SK-N-SH (cell line): ENCODE data around the gene CPNE4. TPM values are rescaled to one million over a fixed set of nuclear protein-coding genes. Genes with fewer than 3 reads are reported as not detected.

Experiments used
- CTCF ChIA-PET: fragments of 300-600, 350-600 bp; formaldehyde crosslinking; extraction: SDS; loops from one replicate; lab custom pipeline; 2021; lab: Yijun Ruan, JAX
- POLR2A ChIA-PET: fragments of 350-600 bp; sonication (Branson Sonifier 250); formaldehyde crosslinking; extraction: SDS; loops from one replicate; lab custom pipeline; 2020; ENCODE audit warnings: antibody characterized with exemption, inconsistent platforms; lab: Yijun Ruan, JAX
- DNase-seq: peaks from one replicate; pipeline ENCODE4 v3.0.0; 2012
- H2AFZ ChIP-seq: fragments of 200-600 bp; sonication (generic); 2 replicates; pipeline ENCODE4 v1.8.1; 2016; ENCODE audit warnings: antibody characterized with exemption, mild to moderate bottlenecking, low read depth
- H3F3A ChIP-seq: fragments of 200-600 bp; sonication (generic); replicated peaks from 2 replicates; pipeline ENCODE3; 2016; ENCODE audit warnings: antibody characterized with exemption, mild to moderate bottlenecking; ENCODE audit not compliant: insufficient read depth
- H3K27ac ChIP-seq, 2 experiments: fragments of 200-500 bp in 1 of 2; fragments of 200-600 bp in 1 of 2; sonication (Bioruptor generic) in 1 of 2; sonication (generic), shearing (Covaris generic) in 1 of 2; 2 replicates each; pipeline versions ENCODE4 v1.5.1 to v1.6.1; 2014 to 2016; ENCODE audit warnings: low read depth in 2 of 2, inconsistent platforms in 1 of 2, low read length in 1 of 2, mild to moderate bottlenecking in 1 of 2, mixed read lengths in 1 of 2
- H3K27me3 ChIP-seq: fragments of 200-600 bp; sonication (generic), shearing (Covaris generic); 2 replicates; pipeline ENCODE4 v1.6.1; 2016; ENCODE audit warnings: mixed run types; ENCODE audit not compliant: insufficient read depth
- H3K36me3 ChIP-seq, 2 experiments: fragments of 200-500 bp in 1 of 2; fragments of 200-600 bp in 1 of 2; sonication (Bioruptor generic) in 1 of 2; sonication (generic) in 1 of 2; replicated peaks in 1 of 2; 2 replicates each; pipeline versions ENCODE3 to v1.5.1; 2014 to 2016; ENCODE audit warnings: low read length in 1 of 2, mild to moderate bottlenecking in 1 of 2; ENCODE audit not compliant: insufficient read depth in 2 of 2, control insufficient read depth in 1 of 2
- H3K4me1 ChIP-seq, 2 experiments: fragments of 200-500 bp in 1 of 2; fragments of 200-600 bp in 1 of 2; sonication (Bioruptor generic) in 1 of 2; sonication (generic), shearing (Covaris generic) in 1 of 2; 2 replicates each; pipeline versions ENCODE4 v1.5.1 to v1.6.1; 2014 to 2016; ENCODE audit warnings: low read depth in 1 of 2, low read length in 1 of 2, mixed run types in 1 of 2; ENCODE audit not compliant: insufficient read depth in 2 of 2, control insufficient read depth in 1 of 2
- H3K4me2 ChIP-seq: fragments of 200-600 bp; sonication (generic), shearing (Covaris generic); 2 replicates; pipeline ENCODE4 v1.6.1; 2017; ENCODE audit warnings: mixed run types
- H3K4me3 ChIP-seq, 2 experiments: fragments of 200-500 bp in 1 of 2; fragments of 200-600 bp in 1 of 2; sonication (Bioruptor generic) in 1 of 2; sonication (generic), shearing (Covaris generic) in 1 of 2; 2 replicates each; pipeline versions ENCODE4 v1.5.1 to v1.8.1; 2014 to 2016; ENCODE audit warnings: low read depth in 2 of 2, inconsistent platforms in 1 of 2, low read length in 1 of 2, mild to moderate bottlenecking in 1 of 2, mixed read lengths in 1 of 2, moderate library complexity in 1 of 2
- H3K79me2 ChIP-seq: fragments of 200-600 bp; sonication (generic); 2 replicates; pipeline ENCODE4 v1.8.1; 2017; ENCODE audit warnings: mild to moderate bottlenecking; ENCODE audit not compliant: insufficient read depth
- H3K9ac ChIP-seq: fragments of 200-600 bp; sonication (generic); 2 replicates; pipeline ENCODE4 v1.6.1; 2017; ENCODE audit warnings: mixed run types
- H3K9me2 ChIP-seq: fragments of 200-600 bp; sonication (generic); 2 replicates; pipeline ENCODE4 v1.6.1; 2017; ENCODE audit warnings: mixed run types
- H3K9me3 ChIP-seq: fragments of 200-600 bp; sonication (generic); 2 replicates; pipeline ENCODE4 v1.6.1; 2017; ENCODE audit warnings: mixed run types, mild to moderate bottlenecking, moderate library complexity
- H4K20me1 ChIP-seq: fragments of 200-600 bp; sonication (generic); 2 replicates; pipeline ENCODE4 v1.6.1; 2017; ENCODE audit warnings: mild to moderate bottlenecking, mixed run types; ENCODE audit not compliant: insufficient read depth
- CHD2 ChIP-seq: fragments of 150-350 bp; IDR thresholded peaks from 2 replicates; pipeline ENCODE4 v1.6.1; 2018; ENCODE audit warnings: low read length; ENCODE audit not compliant: partially characterized antibody
- EP300 ChIP-seq, 2 experiments: IDR thresholded peaks; 2 replicates each; pipeline versions ENCODE4 v1.4.0 to v1.6.1; 2012; ENCODE audit warnings: borderline replicate concordance in 1 of 2, low read depth in 1 of 2, low read length in 1 of 2
- EZH2phosphoT487 ChIP-seq: fragments of 200-600 bp; sonication (generic); IDR thresholded peaks from 2 replicates; pipeline ENCODE4 v1.6.1; 2017; ENCODE audit warnings: low read depth, mixed run types, mild to moderate bottlenecking, antibody characterized with exemption, moderate library complexity, borderline replicate concordance
- FOXJ3 ChIP-seq: sonication (generic); formaldehyde crosslinking; IDR thresholded peaks from 2 replicates; pipeline ENCODE4 v1.5.1; 2020; ENCODE audit warnings: mild to moderate bottlenecking, missing genetic modification reagents
- FOXM1 ChIP-seq: IDR thresholded peaks from 2 replicates; pipeline ENCODE4 v1.4.0; 2012; ENCODE audit warnings: low read depth, mild to moderate bottlenecking
- GATA2 ChIP-seq: sonication (generic); formaldehyde crosslinking; IDR thresholded peaks from 2 replicates; pipeline ENCODE4 v1.5.0; 2020; ENCODE audit warnings: mild to moderate bottlenecking, missing genetic modification reagents
- JUND ChIP-seq: IDR thresholded peaks from 2 replicates; pipeline ENCODE4 v1.4.0; 2012
- MEF2A ChIP-seq: IDR thresholded peaks from 2 replicates; pipeline ENCODE4 v1.4.0; 2012; ENCODE audit warnings: low read depth, borderline replicate concordance
- MXI1 ChIP-seq: IDR thresholded peaks from 2 replicates; pipeline ENCODE4 v1.6.1; 2012; ENCODE audit warnings: mild to moderate bottlenecking, low read depth, low read length, improper control_type of control experiment
- NFIC ChIP-seq: IDR thresholded peaks from 2 replicates; pipeline ENCODE4 v1.4.0; 2012; ENCODE audit warnings: borderline replicate concordance
- NRF1 ChIP-seq: IDR thresholded peaks from 2 replicates; pipeline ENCODE4 v1.6.1; 2012; ENCODE audit warnings: low read depth, mild to moderate bottlenecking, low read length
- RAD21 ChIP-seq: IDR thresholded peaks from 2 replicates; pipeline ENCODE4 v1.6.1; 2012; ENCODE audit warnings: mild to moderate bottlenecking, low read length
- RCOR1 ChIP-seq: fragments of 150-350 bp; IDR thresholded peaks from 2 replicates; pipeline ENCODE4 v1.6.1; 2017; ENCODE audit warnings: antibody characterized with exemption, low read length
- RFX5 ChIP-seq: IDR thresholded peaks from 2 replicates; pipeline ENCODE4 v1.6.1; 2012; ENCODE audit warnings: mild to moderate bottlenecking, improper control_type of control experiment, low read length
- RXRA ChIP-seq: IDR thresholded peaks from 2 replicates; pipeline ENCODE4 v1.4.0; 2012; ENCODE audit warnings: low read depth, mild to moderate bottlenecking, borderline replicate concordance
- TCF12 ChIP-seq: IDR thresholded peaks from 2 replicates; pipeline ENCODE4 v1.4.0; 2012
- TEAD4 ChIP-seq: IDR thresholded peaks from 2 replicates; pipeline ENCODE4 v1.4.0; 2012; ENCODE audit warnings: mild to moderate bottlenecking, borderline replicate concordance; ENCODE audit not compliant: insufficient read depth
- USF1 ChIP-seq: IDR thresholded peaks from 2 replicates; pipeline ENCODE4 v1.4.0; 2012; ENCODE audit warnings: low read depth, borderline replicate concordance
- whole genome bisulfite sequencing: methylation state at CpG from one replicate; pipeline ENCODE4 v1.1.6; 2017; ENCODE audit warnings: low lambda C conversion rate; 5-methylcytosine and 5-hydroxymethylcytosine counted together
- polyA plus RNA-seq, 3 experiments: library from polyadenylated mRNA; depleted of rRNA; stranded (reverse); fragments of >200 nt; gene quantifications; 2 replicates each; pipeline ENCODE4 v1.2.3, GENCODE V29; 2012
- TF ChIP-seq, protein P1 (sequence below): fragments of 150-350 bp; IDR thresholded peaks from 2 replicates; pipeline ENCODE4 v1.6.1; 2016; ENCODE audit warnings: mild to moderate bottlenecking, low read depth, low read length

Gene CPNE4
- polyA plus RNA-seq, 1 of the 3 experiments (the other 2 are of a cell fraction) = not detected

GRCh38 chr3:131960324-131960723 lies 74.5 kb downstream of the CPNE4 start (continued):
- TF ChIP-seq RXRA (no peak), GATA2 (CRISPR knock-in tag) (no peak), USF1 (no peak)

- POLR2A ChIA-PET = no interaction called here
- no peak for DNase-seq
- no peaks in the 10 kb centered on the region for H3K9me2 ChIP-seq
- 40% methylated on average over 1 of the region's 1 CpG for whole genome bisulfite sequencing
- TF ChIP-seq FOXJ3 (CRISPR knock-in tag) (no peak), FOXM1 (no peak), JUND (no peak), MEF2A (no peak), NRF1 (no peak)
- no peaks in the 10 kb centered on the region for H3K27me3 ChIP-seq
- H3K27ac ChIP-seq = no peak overlapping the region
- H3K36me3 ChIP-seq = no peaks in the 10 kb centered on the region
- no peak overlapping the region for H2AFZ ChIP-seq
- no peaks in the 10 kb centered on the region for H3K4me1 ChIP-seq
- no peaks in the 10 kb centered on the region for H3K79me2 ChIP-seq
- no peaks in the 10 kb centered on the region for H3K9me3 ChIP-seq
- H3K4me3 ChIP-seq = no peak overlapping the region
- no peak overlapping the region for H3K4me2 ChIP-seq
- CTCF ChIA-PET = interaction anchor here (1.0 kb wide), 2 partner anchors 15 to 163 kb away, joined by 3 read pairs; no protein-coding TSS in a partner anchor
- H3K9ac ChIP-seq = no peak overlapping the region
- H3F3A ChIP-seq = no peaks in the 10 kb centered on the region
- no peaks in the 10 kb centered on the region for H4K20me1 ChIP-seq
Observed at GRCh38 chr3:131957980-131958379, 76.8 kb downstream of the CPNE4 start.

GRCh38 chr3:131957511-131957910 lies 77.3 kb downstream of the CPNE4 start:
- Histone ChIP-seq H3K4me1 (no peaks in the 10 kb centered on the region), H3K9me3 (no peaks in the 10 kb centered on the region), H3F3A (no peaks in the 10 kb centered on the region), H3K9me2 (no peaks in the 10 kb centered on the region), H2AFZ (no peak overlapping the region), H4K20me1 (no peaks in the 10 kb centered on the region), H3K9ac (no peak overlapping the region), H3K79me2 (no peaks in the 10 kb centered on the region), H3K4me3 (no peak overlapping the region), H3K36me3 (no peaks in the 10 kb centered on the region), H3K27ac (no peak overlapping the region), H3K27me3 (no peaks in the 10 kb centered on the region), H3K4me2 (no peak overlapping the region)
- ChIA-PET CTCF (interaction anchor here (1.0 kb wide), 1 partner anchor 163 kb away, joined by 3 read pairs; no protein-coding TSS in a partner anchor), POLR2A (no interaction called here)
- TF ChIP-seq USF1 = no peak
- no peak for TF ChIP-seq TCF12
- TF ChIP-seq EZH2phosphoT487 = no peak
- no peak for TF ChIP-seq NFIC
- TF ChIP-seq NRF1 = no peak
- no peak for TF ChIP-seq RAD21
- TF ChIP-seq GATA2 (CRISPR knock-in tag) = no peak
- TF ChIP-seq RFX5 = no peak
- TF ChIP-seq, protein P1, sequence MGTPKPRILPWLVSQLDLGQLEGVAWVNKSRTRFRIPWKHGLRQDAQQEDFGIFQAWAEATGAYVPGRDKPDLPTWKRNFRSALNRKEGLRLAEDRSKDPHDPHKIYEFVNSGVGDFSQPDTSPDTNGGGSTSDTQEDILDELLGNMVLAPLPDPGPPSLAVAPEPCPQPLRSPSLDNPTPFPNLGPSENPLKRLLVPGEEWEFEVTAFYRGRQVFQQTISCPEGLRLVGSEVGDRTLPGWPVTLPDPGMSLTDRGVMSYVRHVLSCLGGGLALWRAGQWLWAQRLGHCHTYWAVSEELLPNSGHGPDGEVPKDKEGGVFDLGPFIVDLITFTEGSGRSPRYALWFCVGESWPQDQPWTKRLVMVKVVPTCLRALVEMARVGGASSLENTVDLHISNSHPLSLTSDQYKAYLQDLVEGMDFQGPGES = no peak
- no peak for TF ChIP-seq JUND
- no peak for TF ChIP-seq RCOR1
- no peak for TF ChIP-seq CHD2
- TF ChIP-seq EP300 (IDR thresholded peaks at IDR 0.05; ENCODE audit: borderline replicate concordance in 1 of 2, low read depth in 1 of 2, low read length in 1 of 2) = no peak
- TF ChIP-seq MXI1 = no peak
- TF ChIP-seq TEAD4 = no peak
- TF ChIP-seq FOXM1 = no peak
- WGBS = 54% methylated on average over 5 of the region's 5 CpGs
- no peak for DNase-seq
